OCI-LY3 (cell line): ENCODE data around the gene CPS1.

ENCODE experiments used
- EZH2phosphoT487 ChIP-seq: fragments of 200-600 bp; shearing (Covaris generic); IDR thresholded peaks from 2 replicates; pipeline ENCODE4 v1.6.1; 2018; ENCODE audit warnings: antibody characterized with exemption, mixed run types, low read depth
- TF ChIP-seq, protein P1 (sequence below): fragments of 200-600, 300-600 bp; sonication (generic); IDR thresholded peaks from 2 replicates; pipeline ENCODE4 v1.5.1; 2014; ENCODE audit warnings: antibody characterized with exemption, low read length, low read depth

DNA sequence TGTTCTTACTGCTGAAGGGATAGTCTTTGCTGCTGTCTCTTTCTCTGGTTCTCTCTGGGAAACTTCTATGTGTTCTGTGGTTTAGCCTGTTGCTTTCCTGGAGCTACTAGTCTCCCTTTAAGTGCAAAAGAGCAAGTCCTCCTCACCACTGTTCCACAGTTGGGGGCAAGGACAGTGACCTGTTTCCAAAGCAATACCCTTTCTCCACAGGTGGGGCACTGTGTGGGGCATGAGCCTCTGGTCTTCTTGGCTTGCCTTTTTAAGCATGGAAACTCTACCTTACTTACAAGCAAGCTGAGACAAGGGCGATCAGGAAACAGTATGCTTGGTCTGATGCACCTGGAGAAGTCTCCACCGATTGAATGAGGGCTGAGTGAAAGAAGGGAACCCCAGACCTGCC lies 156.7 kb downstream of the CPS1 start:
- TF ChIP-seq, protein P1, sequence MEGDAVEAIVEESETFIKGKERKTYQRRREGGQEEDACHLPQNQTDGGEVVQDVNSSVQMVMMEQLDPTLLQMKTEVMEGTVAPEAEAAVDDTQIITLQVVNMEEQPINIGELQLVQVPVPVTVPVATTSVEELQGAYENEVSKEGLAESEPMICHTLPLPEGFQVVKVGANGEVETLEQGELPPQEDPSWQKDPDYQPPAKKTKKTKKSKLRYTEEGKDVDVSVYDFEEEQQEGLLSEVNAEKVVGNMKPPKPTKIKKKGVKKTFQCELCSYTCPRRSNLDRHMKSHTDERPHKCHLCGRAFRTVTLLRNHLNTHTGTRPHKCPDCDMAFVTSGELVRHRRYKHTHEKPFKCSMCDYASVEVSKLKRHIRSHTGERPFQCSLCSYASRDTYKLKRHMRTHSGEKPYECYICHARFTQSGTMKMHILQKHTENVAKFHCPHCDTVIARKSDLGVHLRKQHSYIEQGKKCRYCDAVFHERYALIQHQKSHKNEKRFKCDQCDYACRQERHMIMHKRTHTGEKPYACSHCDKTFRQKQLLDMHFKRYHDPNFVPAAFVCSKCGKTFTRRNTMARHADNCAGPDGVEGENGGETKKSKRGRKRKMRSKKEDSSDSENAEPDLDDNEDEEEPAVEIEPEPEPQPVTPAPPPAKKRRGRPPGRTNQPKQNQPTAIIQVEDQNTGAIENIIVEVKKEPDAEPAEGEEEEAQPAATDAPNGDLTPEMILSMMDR, result no peak
- no peak for TF ChIP-seq EZH2phosphoT487
